IMR-90 (cell line): ENCODE results near the gene FARS2. TPM values are rescaled to one million over a fixed set of nuclear protein-coding genes. Genes with fewer than 3 reads are reported as not detected.

Experiments
- ATAC-seq: fragments of 200-7000 bp; cut with Tn5 transposase; 2 replicates; pipeline ENCODE4 v1.9.1; 2020; ENCODE audit warnings: low read depth, mild to moderate bottlenecking, moderate library complexity
- BruUV-seq: library from RNA; stranded (reverse); fragments of 400-500 nt; replicated peaks from 2 replicates; lab custom pipeline; 2021; lab: Mats Ljungman, UMichigan
- CTCF ChIA-PET: fragments of 300-600 bp; formaldehyde crosslinking; extraction: SDS; loops from one replicate; lab custom pipeline; 2021; ENCODE audit warnings: antibody characterized with exemption; lab: Yijun Ruan, JAX
- POLR2A ChIA-PET: fragments of 300-600 bp; sonication (Branson Sonifier 250); formaldehyde crosslinking; loops from one replicate; lab custom pipeline; 2022; ENCODE audit warnings: antibody characterized with exemption; ENCODE audit not compliant: unreplicated experiment; lab: Charles Lee
- DNase-seq: peaks from one replicate; pipeline ENCODE4 v3.0.0; 2013
- H2AFZ ChIP-seq: replicated peaks from 2 replicates; pipeline ENCODE3; 2013; ENCODE audit warnings: low read length, mild to moderate bottlenecking; ENCODE audit not compliant: poor library complexity
- H2AK5ac ChIP-seq: 2 replicates; pipeline ENCODE4 v1.6.1; 2013; ENCODE audit warnings: low read depth, low read length, inconsistent platforms
- H2AK9ac ChIP-seq: replicated peaks from 2 replicates; pipeline ENCODE3; 2013; ENCODE audit warnings: mild to moderate bottlenecking, low read depth, low read length, moderate library complexity; ENCODE audit not compliant: poor library complexity
- H2BK120ac ChIP-seq: 2 replicates; pipeline ENCODE4 v1.6.1; 2013; ENCODE audit warnings: low read depth, low read length, inconsistent platforms
- H2BK15ac ChIP-seq: 3 replicates; pipeline ENCODE4 v1.6.1; 2013; ENCODE audit warnings: low read depth, low read length, inconsistent platforms
- H2BK20ac ChIP-seq: 2 replicates; pipeline ENCODE4 v1.6.1; 2013; ENCODE audit warnings: low read depth, mild to moderate bottlenecking, inconsistent platforms, low read length, moderate library complexity
- H2BK5ac ChIP-seq: 2 replicates; pipeline ENCODE4 v1.6.1; 2013; ENCODE audit warnings: mild to moderate bottlenecking, low read depth, low read length, inconsistent platforms; ENCODE audit not compliant: poor library complexity, severe bottlenecking
- H3K14ac ChIP-seq: replicated peaks from 2 replicates; pipeline ENCODE4 v1.6.1; 2013; ENCODE audit warnings: low read depth, low read length, inconsistent platforms
- H3K18ac ChIP-seq: 2 replicates; pipeline ENCODE4 v1.6.1; 2013; ENCODE audit warnings: low read depth, low read length, control low read depth
- H3K23ac ChIP-seq: 2 replicates; pipeline ENCODE4 v1.6.1; 2013; ENCODE audit warnings: low read depth, low read length, inconsistent platforms
- H3K27ac ChIP-seq: 2 replicates; pipeline ENCODE4 v1.5.1; 2013; ENCODE audit warnings: mild to moderate bottlenecking, control low read depth, low read length; ENCODE audit not compliant: insufficient read depth
- H3K27me3 ChIP-seq: 2 replicates; pipeline ENCODE4 v1.6.1; 2013; ENCODE audit warnings: low read length; ENCODE audit not compliant: control insufficient read depth, insufficient read depth
- H3K36me3 ChIP-seq: 2 replicates; pipeline ENCODE4 v1.6.1; 2013; ENCODE audit warnings: low read length, mixed read lengths; ENCODE audit not compliant: control insufficient read depth, insufficient read depth
- H3K4ac ChIP-seq: 2 replicates; pipeline ENCODE4 v1.6.1; 2013; ENCODE audit warnings: low read depth, low read length, inconsistent platforms
- H3K4me1 ChIP-seq: 2 replicates; pipeline ENCODE4 v1.6.1; 2013; ENCODE audit warnings: low read length, mixed read lengths; ENCODE audit not compliant: control insufficient read depth, insufficient read depth
- H3K4me2 ChIP-seq: 2 replicates; pipeline ENCODE4 v1.6.1; 2013; ENCODE audit warnings: low read depth, mild to moderate bottlenecking, control low read depth, low read length, moderate library complexity
- H3K4me3 ChIP-seq: 2 replicates; pipeline ENCODE4 v1.5.1; 2013; ENCODE audit warnings: low read depth, mild to moderate bottlenecking, control low read depth, low read length, moderate library complexity; ENCODE audit not compliant: insufficient read depth
- H3K56ac ChIP-seq: 2 replicates; pipeline ENCODE4 v1.6.1; 2013; ENCODE audit warnings: low read length, inconsistent platforms; ENCODE audit not compliant: insufficient read depth; ENCODE audit errors: extremely low read depth
- H3K79me1 ChIP-seq, 2 experiments: 2 replicates each; pipeline ENCODE4 v1.6.1; 2013; ENCODE audit warnings: low read length in 2 of 2, inconsistent platforms in 1 of 2, low read depth in 1 of 2
- H3K9ac ChIP-seq: 2 replicates; pipeline ENCODE4 v1.6.1; 2013; ENCODE audit warnings: low read depth, low read length, control low read depth
- H3K9me1 ChIP-seq: 2 replicates; pipeline ENCODE4 v1.6.1; 2013; ENCODE audit warnings: low read length, inconsistent platforms; ENCODE audit not compliant: insufficient read depth
- H3K9me3 ChIP-seq: 2 replicates; pipeline ENCODE4 v1.6.1; 2013; ENCODE audit warnings: low read length; ENCODE audit not compliant: control insufficient read depth, insufficient read depth
- H4K20me1 ChIP-seq: 2 replicates; pipeline ENCODE4 v1.6.1; 2013; ENCODE audit warnings: low read length, inconsistent platforms; ENCODE audit not compliant: insufficient read depth
- H4K5ac ChIP-seq: 2 replicates; pipeline ENCODE4 v1.6.1; 2013; ENCODE audit warnings: mild to moderate bottlenecking, low read depth, low read length, control low read depth
- H4K8ac ChIP-seq, 2 experiments: 2 replicates each; pipeline ENCODE4 v1.6.1; 2013; ENCODE audit warnings: low read depth in 2 of 2, low read length in 2 of 2, control low read depth in 1 of 2, inconsistent platforms in 1 of 2
- H4K91ac ChIP-seq: 2 replicates; pipeline ENCODE4 v1.6.1; 2013; ENCODE audit warnings: low read depth, low read length, inconsistent platforms; ENCODE audit not compliant: insufficient read depth
- CEBPB ChIP-seq: IDR thresholded peaks from 2 replicates; pipeline ENCODE4 v1.6.1; 2012; ENCODE audit warnings: low read depth, low read length, improper control_type of control experiment
- CHD1 ChIP-seq: IDR thresholded peaks from 2 replicates; pipeline ENCODE4 v1.6.1; 2012; ENCODE audit warnings: low read depth, low read length, improper control_type of control experiment
- CTCF ChIP-seq: conservative IDR thresholded peaks from 2 replicates; pipeline ENCODE4 v1.5.1; 2012; ENCODE audit warnings: mild to moderate bottlenecking, low read depth, low read length, improper control_type of control experiment
- ELK1 ChIP-seq: fragments of 150-350 bp; IDR thresholded peaks from 2 replicates; pipeline ENCODE4 v1.6.1; 2016; ENCODE audit warnings: low read depth, mild to moderate bottlenecking, low read length, moderate library complexity, borderline replicate concordance
- MAZ ChIP-seq: IDR thresholded peaks from 2 replicates; pipeline ENCODE4 v1.6.1; 2012; ENCODE audit warnings: low read depth, mild to moderate bottlenecking, low read length, improper control_type of control experiment, moderate library complexity, borderline replicate concordance
- POLR2A ChIP-seq: IDR thresholded peaks from 2 replicates; pipeline ENCODE4 v1.6.1; 2012; ENCODE audit warnings: mild to moderate bottlenecking, low read depth, low read length
- RAD21 ChIP-seq: IDR thresholded peaks from 2 replicates; pipeline ENCODE4 v1.6.1; 2012; ENCODE audit warnings: low read length, improper control_type of control experiment
- RCOR1 ChIP-seq: IDR thresholded peaks from 2 replicates; pipeline ENCODE4 v1.6.1; 2012; ENCODE audit warnings: mild to moderate bottlenecking, low read length, improper control_type of control experiment; ENCODE audit not compliant: insufficient replicate concordance
- SMC3 ChIP-seq: fragments of 150-350 bp; IDR thresholded peaks from 2 replicates; pipeline ENCODE4 v1.6.1; 2016; ENCODE audit warnings: low read depth, mild to moderate bottlenecking, antibody characterized with exemption, low read length, moderate library complexity
- USF2 ChIP-seq: fragments of 150-350 bp; IDR thresholded peaks from 2 replicates; pipeline ENCODE4 v1.6.1; 2017; ENCODE audit warnings: mild to moderate bottlenecking, antibody characterized with exemption, low read length, low read depth
- dilution Hi-C: fragments of 300-500 bp; cut with HindIII; formaldehyde crosslinking; loops from one replicate; pipeline ENCODE4 v1.14.3; 2018; ENCODE audit warnings: low sequenced_read_pairs; ENCODE audit not compliant: unreplicated experiment
- in situ Hi-C: fragments of 300-500 bp; cut with MboI; formaldehyde crosslinking; loops from 3 replicates; pipeline ENCODE4 v1.14.3; 2019; ENCODE audit warnings: low sequenced_read_pairs, inconsistent platforms, mixed read lengths
- intact Hi-C: fragments of 100-400 bp; cut with micrococcal nuclease; formaldehyde crosslinking; loops from 2 replicates; pipeline ENCODE4 v1.10.0; 2022
- polyA plus RNA-seq, 3 experiments: library from polyadenylated mRNA; depleted of rRNA; stranded (reverse); fragments of >200 nt; gene quantifications; 2 replicates each; pipeline ENCODE4 v1.2.3, GENCODE V29; 2012; ENCODE audit warnings: low replicate concordance in 1 of 3
- total RNA-seq: library from RNA; depleted of rRNA; stranded (reverse); fragments of >200 nt; gene quantifications from 2 replicates; pipeline ENCODE4 v1.2.3, GENCODE V29; 2012

FARS2 gene
- total and polyA plus RNA-seq, 2 of the 4 experiments (the other 2 are of a cell fraction): 12.1 to 28.9 TPM

DNA sequence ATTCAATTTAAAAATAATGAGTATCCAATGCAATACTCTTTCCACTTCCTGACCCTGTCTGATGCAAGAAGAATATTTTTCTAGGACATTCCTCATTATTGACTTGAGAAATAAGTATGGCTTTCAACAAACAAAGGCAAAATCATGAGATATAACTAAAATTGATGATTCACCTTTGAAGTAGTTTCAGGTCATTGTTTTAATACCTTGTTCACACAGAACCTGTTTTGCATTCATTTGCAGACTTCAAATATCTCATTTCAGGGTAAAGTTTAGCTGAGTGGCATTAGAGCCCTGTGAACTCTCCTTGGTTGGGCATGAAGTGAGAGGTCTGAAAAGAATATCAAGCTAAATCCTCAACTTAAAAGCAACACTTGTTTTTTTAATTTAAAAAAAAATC, 436.2 kb downstream of the FARS2 start:
- Histone ChIP-seq H2AK9ac (no peak overlapping the region), H3K4me3 (no peak overlapping the region), H3K9ac (no peak overlapping the region), H4K5ac (no peak overlapping the region), H3K56ac (no peak overlapping the region), H3K23ac (no peak overlapping the region), H3K27ac (no peak overlapping the region), H3K14ac (no peak overlapping the region), H2AK5ac (no peak overlapping the region), H3K4me2 (no peak overlapping the region), H4K91ac (no peak overlapping the region), H2BK5ac (no peak overlapping the region), H2AFZ (no peak overlapping the region), H4K8ac (no peak overlapping the region), H3K36me3 (no peaks in the 10 kb centered on the region), H4K20me1 (no peaks in the 10 kb centered on the region), H3K18ac (no peak overlapping the region), H3K4me1 (peaks cover 2% of the 10 kb centered on the region), H3K27me3 (no peaks in the 10 kb centered on the region), H2BK20ac (no peak overlapping the region), H2BK120ac (no peak overlapping the region), H3K4ac (no peak overlapping the region), H3K9me3 (no peaks in the 10 kb centered on the region), H3K79me1 (no peaks in the 10 kb centered on the region), H2BK15ac (no peak overlapping the region), H3K9me1 (0 out of 2 replicates have a peak, but pooled peaks cover 3% of the 10 kb centered on the region)
- dilution Hi-C loops: no loop called here
- intact Hi-C loops: no loop called here
- BruUV-seq: no TSS peak
- POLR2A ChIA-PET: no interaction called here
- DNase-seq (no peak), ATAC-seq (no peak)
- in situ Hi-C loops: no loop called here
- CTCF ChIA-PET: no interaction called here
- TF ChIP-seq USF2 (no peak), RCOR1 (no peak), CHD1 (no peak), CTCF (no peak), CEBPB (no peak), POLR2A (no peak), ELK1 (no peak), RAD21 (no peak), SMC3 (no peak), MAZ (no peak)
